NCI-H524 treated with DMSO at 0.1 percent for 48 hours (cell line): ENCODE data around the gene LY6G5B.

Source experiments
- DNase-seq: peaks from one replicate; lab custom pipeline; 2025; lab: John Stamatoyannopoulos, UW

Gene LY6G5B

DNA sequence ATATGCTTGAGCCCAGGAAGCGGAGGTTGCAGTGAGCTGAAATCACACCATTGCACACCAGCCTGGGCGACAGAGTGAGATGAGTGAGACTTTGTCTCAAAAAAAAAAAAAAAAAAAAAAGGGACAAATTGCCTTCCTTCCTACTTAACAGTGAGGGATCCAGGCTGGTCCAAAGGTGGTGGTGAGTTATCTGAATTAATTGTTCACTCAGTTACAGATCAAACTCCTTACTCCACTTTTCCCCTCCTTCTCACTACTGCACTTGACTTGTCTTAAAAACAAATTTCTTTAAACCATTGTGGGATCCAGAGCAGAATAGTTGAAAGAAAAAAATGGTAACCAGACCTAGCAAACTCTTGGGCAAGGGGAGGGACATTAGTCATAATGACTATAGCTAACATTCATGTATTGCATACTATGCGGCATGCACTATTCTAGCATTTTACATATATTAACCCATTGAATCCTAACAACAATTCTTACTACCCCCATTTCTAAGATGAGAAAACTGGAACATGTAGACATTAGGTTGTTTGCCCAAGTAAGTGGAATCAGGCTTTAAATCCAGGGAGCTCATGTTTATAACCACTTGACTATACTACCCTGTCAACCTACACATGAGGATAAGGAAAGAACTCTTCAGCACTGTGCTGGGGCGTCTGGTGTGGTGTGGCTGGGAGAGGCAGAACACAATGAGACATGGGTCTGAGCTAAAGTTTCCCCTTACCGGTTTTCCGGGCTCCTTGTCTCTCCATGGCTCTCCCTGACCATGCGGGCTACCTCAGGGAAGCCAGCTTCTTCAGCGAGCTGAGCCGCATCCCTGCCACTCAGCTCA is 6.4 kb upstream of the LY6G5B start:
- DNase-seq, result no peak

DNA sequence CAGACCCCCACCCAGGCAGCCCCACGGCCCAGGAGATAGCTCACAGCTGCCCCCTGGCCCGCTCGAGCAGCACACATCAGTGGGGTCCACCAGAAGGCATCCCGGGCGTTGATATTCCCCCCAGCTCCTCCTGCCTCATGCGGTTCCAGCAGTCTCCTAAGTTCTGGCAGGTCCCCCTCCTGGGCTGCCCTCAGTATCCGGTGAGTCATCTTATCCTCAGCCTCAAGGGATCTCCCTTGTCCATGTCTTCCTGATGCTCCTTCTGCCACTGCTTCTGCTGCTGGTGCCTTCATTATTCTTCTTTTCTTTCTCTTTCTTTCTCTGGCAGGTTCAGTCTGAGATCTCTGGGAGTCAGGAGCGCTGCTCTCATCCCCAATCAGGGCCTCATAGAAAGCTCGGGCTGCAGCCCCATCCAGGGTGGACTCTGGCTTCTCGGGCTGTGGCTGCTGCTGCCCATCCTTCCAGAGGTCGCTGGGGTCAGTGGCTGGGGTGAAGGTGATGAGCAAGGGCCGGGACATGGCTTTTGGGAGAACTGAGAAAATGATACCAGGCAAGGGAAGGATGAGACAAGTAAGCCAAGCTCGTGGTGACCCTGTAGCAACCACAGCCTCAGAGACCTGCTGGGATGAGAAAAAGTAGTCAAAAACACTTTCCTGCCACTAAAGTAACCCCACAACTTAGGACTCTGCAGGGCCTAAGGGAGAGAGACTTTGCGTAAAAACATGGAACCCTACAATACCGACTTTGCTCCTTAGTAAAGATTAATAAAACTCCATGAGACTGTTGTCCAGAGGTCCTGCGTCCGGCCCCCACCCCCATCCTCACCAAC is 5.6 kb upstream of the LY6G5B start:
- no peak for DNase-seq

DNA sequence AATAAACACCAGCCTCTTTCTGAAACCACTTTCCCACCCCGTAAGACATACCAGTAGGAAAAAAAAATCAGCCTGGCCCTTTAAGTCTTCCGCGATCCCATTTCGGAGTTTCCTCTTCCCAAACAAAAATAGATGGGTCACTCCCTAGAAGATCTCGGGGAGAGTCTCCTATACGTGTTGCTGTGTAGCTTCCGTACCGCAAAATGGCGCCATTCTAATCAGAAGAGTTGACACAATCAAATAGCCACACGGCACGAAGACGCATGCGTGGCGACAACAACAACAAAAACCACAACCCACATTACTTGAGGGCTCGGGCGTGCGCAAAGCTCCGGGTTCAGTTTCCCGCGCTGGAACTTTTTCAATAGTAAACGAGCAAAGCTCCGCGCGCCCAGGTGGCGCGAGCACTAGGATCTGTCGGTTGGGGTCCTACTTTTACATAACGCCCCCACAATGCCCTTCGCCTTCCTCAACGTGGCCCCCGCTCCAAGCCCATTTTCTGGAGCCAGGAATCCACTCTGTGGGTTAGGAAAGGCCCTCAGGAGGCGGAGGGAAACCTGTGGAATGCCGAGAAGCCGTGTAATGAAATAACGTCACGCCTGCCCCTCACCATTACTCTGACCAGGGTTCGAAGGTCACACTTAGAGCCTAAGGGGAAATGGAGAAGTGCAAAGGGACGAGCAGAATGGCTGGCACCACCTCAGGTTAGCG is 4.8 kb upstream of the LY6G5B start, which contains the start of gene GPANK1:
Gene GPANK1 (minus strand): TSS at position 208 of the 711 bp plus-strand sequence. CDS start 519 bp downstream, outside the sequence.
- peak; percentile 69 for DNase-seq

DNA sequence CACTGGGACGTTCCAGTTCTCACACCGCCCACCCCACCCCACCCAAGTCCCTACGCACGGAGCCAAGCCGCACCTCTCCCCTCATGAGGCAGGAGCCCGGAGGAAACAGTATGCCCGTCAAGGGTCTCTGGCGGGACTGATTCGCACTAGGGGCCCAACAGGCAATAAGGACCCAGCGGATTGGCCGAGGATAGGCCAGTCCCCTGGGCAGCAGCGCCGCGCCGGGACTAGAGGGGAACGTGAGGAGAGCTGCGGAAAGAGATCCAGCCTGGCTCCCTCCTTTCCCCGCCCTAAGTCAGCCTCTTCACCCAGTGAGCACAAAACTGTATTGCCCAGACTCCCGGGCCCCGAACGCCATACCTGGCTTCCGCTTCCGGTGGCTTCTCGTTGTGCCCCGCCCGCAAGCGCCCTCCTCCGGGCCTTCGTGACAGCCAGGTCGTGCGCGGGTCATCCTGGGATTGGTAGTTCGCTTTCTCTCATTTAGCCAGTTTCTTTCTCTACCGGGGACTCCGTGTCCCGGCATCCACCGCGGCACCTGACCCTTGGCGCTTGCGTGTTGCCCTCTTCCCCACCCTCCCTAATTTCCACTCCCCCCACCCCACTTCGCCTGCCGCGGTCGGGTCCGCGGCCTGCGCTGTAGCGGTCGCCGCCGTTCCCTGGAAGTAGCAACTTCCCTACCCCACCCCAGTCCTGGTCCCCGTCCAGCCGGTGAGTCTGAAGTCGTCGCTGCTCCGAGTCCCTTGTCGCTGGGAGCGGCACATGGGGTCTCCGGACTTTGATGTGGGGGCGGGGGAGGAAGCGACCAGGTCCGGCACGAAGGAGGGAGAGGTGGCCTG is 4.1 kb upstream of the LY6G5B start, which contains the start of gene CSNK2B:
Gene CSNK2B (plus strand): TSS at position 580 of the 836 bp plus-strand sequence. CDS start 752 bp downstream, outside the sequence.
- DNase-seq, result peak; percentile 93

DNA sequence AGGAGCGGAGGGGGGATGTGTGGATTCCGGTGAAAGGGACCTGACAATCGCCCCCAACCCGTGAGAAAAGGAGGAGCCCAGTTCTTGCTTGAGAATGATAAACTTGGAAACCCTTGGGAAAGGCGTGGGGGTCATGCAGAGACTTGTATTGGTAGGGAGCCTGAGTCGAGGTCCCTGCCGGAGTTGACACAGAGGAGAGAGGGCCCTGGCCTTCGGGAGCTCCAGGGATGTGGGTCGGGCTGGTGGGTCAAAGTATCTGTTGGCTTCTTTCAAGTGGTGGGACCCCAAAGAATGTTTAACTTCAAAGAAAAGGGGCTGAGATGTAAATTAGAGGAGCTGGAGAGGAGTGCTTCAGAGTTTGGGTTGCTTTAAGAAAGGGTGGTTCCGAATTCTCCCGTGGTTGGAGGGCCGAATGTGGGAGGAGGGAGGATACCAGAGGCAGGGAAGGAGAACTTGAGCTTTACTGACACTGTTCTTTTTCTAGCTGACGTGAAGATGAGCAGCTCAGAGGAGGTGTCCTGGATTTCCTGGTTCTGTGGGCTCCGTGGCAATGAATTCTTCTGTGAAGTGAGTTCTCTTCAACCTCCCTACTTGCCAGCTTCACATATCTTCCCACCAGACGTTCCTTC is 3.3 kb upstream of the LY6G5B start:
- DNase-seq, result no peak

DNA sequence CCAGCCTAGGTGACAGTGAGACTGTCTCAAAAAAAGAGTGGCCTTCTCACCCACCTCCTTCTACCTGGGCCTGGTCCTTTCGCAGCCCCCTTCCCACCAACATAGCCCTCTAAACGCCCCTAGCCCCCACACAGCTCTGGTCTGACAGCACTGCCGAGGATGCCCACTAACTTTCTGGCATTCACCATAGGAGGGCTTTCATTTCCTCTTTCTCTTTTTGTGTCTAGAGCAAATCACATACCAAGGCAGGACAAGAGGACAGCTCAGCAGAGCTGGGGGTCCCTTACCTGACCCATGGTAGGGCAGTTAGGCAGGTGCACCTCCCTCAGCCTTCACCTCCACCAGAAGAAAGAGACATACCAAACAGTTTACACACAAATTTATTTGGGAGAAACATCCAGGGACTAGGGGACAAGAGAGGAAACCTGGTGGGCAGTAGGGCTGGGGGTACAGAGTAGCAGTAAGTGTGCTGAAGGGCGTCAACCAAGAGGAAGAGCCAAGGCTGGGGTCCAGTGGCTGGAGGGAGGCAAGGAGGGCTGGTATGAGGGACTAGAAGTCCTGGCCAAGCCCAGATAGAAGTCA is 6.6 kb downstream of the LY6G5B start:
- DNase-seq, result no peak

DNA sequence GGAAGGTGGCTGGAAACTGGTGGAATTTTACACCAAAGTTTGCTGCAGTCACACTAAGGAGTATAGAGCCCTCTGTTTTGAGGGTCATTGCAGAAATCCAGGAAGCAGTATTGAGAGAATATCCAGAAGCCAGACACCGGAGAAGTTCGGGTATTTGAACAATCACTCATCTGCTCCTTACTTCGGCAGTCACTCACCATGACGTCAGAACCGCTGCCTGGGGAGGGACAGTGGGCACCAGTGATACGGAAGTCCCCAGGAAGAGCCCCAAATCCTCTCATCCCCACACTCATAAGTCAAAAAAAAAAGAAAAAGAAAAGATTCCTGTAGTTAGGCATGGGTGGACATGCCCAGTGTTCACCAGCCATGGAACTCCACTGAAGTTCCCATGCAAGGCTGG is 7.1 kb downstream of the LY6G5B start:
- DNase-seq, result no peak

DNA sequence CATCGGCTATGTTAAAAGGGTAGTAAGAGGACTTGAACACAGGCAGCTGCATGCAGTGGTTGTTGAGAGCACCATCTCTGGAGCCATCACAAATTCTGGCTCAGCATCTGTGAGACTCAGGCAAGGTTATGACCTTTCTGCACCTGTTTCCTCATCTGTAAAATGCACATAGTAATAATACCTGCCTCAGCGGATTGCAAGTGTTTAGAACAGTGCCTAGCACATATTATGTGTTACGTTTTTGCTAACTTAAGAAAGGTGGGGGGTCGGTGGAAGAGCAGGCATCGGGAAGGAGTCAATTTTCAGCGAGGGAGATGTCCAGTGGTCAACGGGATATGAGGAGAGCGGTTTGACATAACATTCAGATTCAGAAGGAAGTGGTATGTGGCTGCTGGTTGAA is 8.2 kb downstream of the LY6G5B start:
- no peak for DNase-seq

DNA sequence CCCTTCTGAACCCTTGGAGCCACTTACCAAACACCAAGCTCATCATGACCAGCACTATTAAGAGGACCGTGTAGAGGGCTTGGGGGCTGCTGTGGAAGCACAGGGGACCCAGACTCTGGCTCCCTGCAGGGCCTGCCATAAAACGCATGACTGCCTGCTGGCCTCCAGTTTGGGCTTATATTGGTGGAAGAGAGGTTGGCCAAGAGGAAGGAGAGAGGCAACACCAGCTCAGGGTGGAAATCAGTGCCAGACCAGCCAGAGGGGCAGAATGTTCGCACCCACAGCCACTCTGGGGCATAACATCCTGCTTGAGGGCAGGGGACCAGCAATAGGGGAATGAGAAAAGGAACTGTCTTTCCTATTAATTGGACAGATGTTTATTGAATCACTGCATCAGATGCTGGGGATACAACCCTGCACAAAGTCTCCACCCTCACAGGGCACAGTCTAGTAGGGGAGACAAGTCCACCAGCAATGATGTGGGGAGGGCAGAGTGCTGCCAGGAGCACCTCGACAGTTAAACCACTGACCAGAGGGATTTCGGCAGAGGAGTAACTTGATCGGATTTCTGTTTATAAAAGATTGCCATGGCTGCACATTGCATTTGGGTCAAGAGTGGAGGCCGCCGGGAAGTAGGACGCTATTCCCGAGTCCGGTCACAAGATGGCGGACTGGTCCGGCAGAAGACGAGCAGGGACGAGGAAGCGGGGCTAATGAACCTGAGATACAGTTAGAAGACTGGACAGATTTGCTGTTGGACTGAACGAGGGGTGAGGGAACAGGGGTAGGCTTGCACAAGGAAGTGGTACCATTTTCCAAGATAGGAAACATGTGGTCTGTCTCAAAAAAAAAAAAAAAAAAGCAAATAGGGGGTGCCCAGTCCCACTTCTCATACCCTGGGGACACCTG is 10.7 kb downstream of the LY6G5B start, which contains the start of gene LY6G5C:
Gene LY6G5C (minus strand): TSS at position 842 of the 909 bp plus-strand sequence. CDS start 694 bp downstream, at position 148.
- peak; percentile 18 for DNase-seq

DNA sequence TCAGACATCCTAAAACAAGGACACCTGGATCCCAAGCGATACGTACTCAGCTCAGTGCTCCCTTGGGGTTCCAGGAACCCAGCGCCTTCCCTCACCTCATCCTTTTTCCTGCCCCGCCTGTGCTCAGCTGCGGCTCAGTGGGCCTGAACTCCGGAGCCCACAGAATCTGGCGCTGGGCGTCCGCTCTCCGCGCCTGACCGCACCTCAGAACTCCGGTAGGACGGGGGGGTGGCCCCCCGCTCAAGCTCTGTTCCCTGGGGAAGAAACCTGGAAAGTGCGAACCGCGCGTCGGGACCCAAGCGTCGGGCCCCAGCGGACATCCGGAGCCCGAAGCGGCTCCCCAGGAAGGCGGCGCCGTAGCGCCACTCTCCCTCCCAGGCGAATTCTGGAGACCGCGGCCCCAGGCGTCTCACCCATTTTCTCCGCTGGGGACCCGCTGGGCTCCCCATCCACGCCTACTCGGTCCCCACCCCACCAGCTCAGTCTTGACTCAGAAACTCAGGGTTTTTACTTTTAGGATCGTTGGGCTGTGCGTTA is 11.4 kb downstream of the LY6G5B start:
- no peak for DNase-seq

DNA sequence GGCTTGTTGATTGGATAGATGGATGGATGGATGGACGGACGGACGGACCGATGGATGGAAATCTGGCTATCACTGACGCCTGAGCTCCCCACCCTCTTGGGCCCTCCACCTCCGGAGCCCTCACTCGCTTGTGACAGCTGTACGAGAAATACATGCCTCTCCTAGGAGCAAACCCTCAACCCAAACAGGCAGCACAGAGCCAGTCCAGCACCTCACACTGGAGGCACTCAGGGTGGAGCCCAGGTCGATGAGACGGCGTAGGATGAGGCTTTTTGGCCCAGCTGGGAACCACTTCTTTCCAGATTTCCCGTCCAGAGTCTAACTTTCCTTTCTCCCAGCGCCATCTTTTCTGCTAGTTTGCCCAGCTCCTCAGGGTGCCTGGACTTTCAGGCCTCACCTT is 13.8 kb downstream of the LY6G5B start:
- DNase-seq, result no peak

DNA sequence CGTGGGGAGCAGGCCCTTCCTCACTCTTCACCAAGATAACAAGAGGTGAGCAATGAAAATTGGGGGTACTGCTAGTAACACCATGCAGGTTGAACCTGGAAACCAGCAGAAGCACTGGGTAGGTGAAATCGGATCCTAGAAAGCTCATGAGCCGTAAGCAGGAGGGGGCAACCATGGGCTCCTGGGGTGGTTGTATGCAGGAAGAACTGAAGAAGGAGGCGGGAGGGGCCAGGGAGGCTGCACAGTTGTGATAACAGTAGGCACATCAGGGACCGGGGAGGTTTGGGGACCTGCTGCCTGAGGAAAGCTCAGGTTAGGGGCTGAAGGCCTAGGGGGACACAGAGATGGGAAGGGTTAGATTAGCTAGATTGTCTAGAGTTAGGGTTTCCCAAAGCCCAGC is 16.7 kb downstream of the LY6G5B start:
- no peak for DNase-seq

DNA sequence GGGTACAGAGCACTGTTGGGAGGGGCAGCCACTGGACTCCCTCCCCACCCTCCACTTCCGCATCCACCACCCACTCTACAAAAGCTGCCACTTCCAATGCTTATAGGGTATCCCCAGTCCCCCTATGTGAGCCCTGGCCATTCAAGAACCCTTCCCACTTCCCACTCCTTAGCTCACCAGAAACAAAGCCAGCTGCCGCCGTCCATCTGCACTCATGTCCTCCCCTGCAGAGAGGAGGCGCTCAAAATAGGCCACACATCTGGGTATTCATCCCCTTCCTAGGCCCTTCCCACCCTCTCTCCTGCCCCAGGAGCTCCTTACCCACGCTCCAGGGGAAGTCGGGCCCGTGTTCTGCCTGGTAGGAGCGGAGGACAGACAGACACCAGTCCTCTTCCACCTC is 17.5 kb downstream of the LY6G5B start:
- no peak for DNase-seq

DNA sequence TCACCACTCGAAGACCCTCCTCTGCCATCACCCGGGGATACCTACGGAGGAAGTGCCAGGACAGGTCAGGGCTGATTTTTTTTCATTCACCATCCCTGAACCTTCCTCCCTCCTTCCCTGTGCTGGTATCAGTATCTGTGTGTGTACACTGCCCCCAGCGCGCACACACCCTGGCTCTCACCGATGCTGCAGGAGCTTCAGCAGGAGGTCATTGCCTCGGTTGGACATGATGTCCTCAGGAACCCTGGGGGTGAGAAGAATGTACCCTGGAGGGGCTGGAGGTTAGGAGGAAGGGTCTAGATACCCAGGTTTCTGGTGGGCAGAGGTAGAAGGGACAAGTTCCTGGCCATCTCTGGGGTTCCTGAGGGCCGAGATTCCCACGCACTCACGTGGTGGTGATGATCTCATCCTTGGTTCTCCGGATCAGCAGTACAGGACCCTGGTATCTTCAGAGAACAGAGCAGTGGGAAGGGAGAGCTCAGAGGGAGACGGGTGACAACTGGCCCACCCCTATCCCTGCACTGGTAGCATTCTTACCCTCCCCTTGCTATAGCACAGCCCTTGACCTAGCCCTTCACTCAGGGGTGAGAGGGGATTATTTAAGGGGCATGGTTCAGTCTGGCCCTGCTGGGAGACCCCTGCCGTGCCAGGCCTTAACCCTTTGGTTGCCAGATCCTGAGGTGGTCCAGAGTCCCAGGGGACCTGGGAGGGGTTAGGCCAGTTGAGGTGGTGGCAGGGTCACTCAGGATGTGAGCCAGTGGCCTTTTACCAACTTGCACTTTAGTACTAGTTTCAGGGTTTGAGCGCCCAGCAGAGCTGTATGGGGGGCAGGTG is 18.3 kb downstream of the LY6G5B start:
- no peak for DNase-seq

DNA sequence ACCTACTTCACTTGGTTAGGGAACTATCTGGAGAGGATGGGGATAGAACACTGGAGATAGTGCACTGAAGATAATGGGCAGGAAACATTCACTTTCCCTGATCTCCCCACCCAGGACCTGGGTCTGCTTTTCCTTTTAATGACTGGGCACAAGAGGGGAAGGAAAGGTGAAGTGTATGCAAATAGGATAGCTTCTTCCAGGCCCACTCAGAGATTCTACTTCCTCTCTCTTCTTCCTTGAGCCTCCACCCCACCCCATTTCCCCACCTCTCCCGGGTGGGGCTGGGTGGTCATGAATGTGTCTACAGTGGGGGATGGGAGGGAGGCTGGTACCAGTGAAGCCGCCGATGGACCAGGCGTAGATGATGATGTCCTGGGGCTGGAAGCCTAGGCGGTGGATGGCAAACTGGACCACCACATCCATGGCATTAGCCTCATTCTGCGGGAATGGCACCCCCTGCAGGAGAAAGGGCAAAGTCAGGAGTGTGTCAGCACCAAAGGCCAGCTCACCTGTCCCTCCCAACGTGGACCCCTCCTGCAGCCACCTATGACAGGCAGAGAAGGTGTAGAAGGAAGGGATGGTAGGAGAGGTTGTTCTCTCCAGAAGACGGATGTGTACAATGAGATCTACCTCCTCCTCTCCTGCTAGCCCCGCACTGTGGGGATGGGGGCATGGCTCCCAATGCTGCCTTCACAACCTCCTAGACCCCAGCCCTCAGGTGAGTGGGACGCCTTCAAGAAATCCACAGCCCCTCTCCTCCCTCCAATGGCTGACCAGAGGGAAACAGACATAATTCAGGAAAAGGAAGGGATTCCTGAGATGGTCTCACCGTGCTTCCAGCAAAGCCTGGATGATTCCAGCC is 19.7 kb downstream of the LY6G5B start:
- no peak for DNase-seq

DNA sequence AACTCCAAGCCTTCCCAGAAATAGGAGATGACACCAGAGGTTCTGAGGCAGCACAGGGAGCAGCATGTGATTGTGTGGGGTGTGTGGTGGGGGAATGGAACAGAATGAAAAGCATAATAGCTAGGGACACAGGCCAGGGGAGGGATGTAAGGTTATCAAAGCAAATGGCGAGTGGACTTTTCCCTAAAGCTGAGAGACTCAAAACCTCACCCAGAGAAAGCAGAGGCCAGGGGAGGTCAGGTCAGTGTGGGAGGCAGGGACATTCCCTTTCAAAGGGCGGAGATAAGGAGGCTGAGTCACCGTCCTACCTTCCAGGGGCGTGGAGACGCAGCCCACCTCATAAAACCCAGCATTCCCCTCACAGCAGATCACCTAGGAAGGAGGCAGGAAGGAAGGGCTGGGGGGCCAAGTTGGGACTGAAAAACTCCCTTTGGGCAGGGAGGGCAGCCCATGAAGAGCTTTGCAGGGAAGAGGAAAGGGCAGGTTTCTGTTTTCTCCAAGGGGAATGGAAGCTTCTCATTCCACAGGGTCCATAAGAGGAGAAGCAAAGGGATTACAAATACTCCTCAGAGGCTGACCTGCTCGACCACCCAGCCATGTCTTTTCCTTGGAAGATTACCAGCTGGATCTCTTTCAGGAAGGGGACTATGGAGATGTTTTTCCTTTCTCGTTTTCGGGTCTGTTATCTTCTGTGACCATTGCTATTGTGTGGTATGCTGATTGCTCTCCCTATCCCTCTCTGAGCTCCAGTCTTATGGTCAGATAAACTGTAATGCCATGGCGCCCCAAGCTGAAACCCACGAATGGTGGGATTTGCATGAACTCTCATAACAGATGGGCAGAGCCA is 20.7 kb downstream of the LY6G5B start:
- no peak for DNase-seq
